PC-3 (cell line): ENCODE measurements around the gene ROGDI. TPM values are rescaled to one million over a fixed set of nuclear protein-coding genes. Genes with fewer than 3 reads are reported as not detected.

ENCODE experiments used
- ATAC-seq: fragments of 200-7000 bp; cut with Tn5 transposase; 2 replicates; pipeline ENCODE4 v1.9.1; 2020; ENCODE audit warnings: mild to moderate bottlenecking, moderate library complexity
- BruUV-seq: library from RNA; stranded (reverse); fragments of 400-500 nt; replicated peaks from 2 replicates; lab custom pipeline; 2021; lab: Mats Ljungman, UMichigan
- CTCF ChIA-PET: fragments of 300-600 bp; sonication (Branson Sonifier 250); formaldehyde crosslinking; loops from one replicate; lab custom pipeline; 2022; ENCODE audit warnings: antibody characterized with exemption; lab: Charles Lee
- POLR2A ChIA-PET: fragments of 300-600 bp; sonication (Branson Sonifier 250); formaldehyde crosslinking; loops from one replicate; lab custom pipeline; 2022; ENCODE audit warnings: antibody characterized with exemption; ENCODE audit not compliant: unreplicated experiment; lab: Charles Lee
- DNase-seq: peaks from one replicate; pipeline ENCODE4 v3.0.0-alpha.2; 2015
- H2AFZ ChIP-seq: fragments of 300-600 bp; sonication (generic); 2 replicates; pipeline ENCODE4 v1.6.0; 2016; ENCODE audit warnings: antibody characterized with exemption, low read length
- H3F3A ChIP-seq: fragments of 300-600 bp; sonication (generic); one replicate; pipeline ENCODE4 v1.6.0; 2017; ENCODE audit warnings: antibody characterized with exemption, low read length, control low read depth, mild to moderate bottlenecking; ENCODE audit not compliant: unreplicated experiment
- H3K27ac ChIP-seq: fragments of 300-600 bp; sonication (generic); 2 replicates; pipeline ENCODE4 v1.5.1; 2016; ENCODE audit warnings: mild to moderate bottlenecking, low read length
- H3K27me3 ChIP-seq: fragments of 300-600 bp; sonication (generic); 2 replicates; pipeline ENCODE4 v1.6.1; 2016; ENCODE audit warnings: low read length, mixed read lengths
- H3K36me3 ChIP-seq: fragments of 300-600 bp; sonication (generic); 2 replicates; pipeline ENCODE4 v1.6.1; 2016; ENCODE audit warnings: low read depth, mixed run types, low read length, mixed read lengths
- H3K4me1 ChIP-seq: fragments of 300-600 bp; sonication (generic); 2 replicates; pipeline ENCODE4 v1.5.1; 2016; ENCODE audit warnings: low read length; ENCODE audit not compliant: insufficient read depth
- H3K4me2 ChIP-seq: fragments of 300-600 bp; sonication (generic); 2 replicates; pipeline ENCODE4 v1.6.0; 2016; ENCODE audit warnings: low read length
- H3K4me3 ChIP-seq: fragments of 300-600 bp; sonication (generic); 2 replicates; pipeline ENCODE4 v1.5.1; 2016; ENCODE audit warnings: mild to moderate bottlenecking, low read length, mixed read lengths
- H3K79me2 ChIP-seq: fragments of 300-600 bp; sonication (generic); 2 replicates; pipeline ENCODE4 v1.6.1; 2017; ENCODE audit warnings: low read length, mixed read lengths
- H3K9ac ChIP-seq: fragments of 300-600 bp; sonication (generic); 2 replicates; pipeline ENCODE4 v1.6.0; 2016; ENCODE audit warnings: mild to moderate bottlenecking, low read length
- H3K9me2 ChIP-seq: fragments of 300-600 bp; sonication (generic); replicated peaks from 2 replicates; pipeline ENCODE4 v1.6.1; 2016; ENCODE audit warnings: mixed run types, low read length, mixed read lengths
- H3K9me3 ChIP-seq: fragments of 300-600 bp; sonication (generic); 2 replicates; pipeline ENCODE4 v1.6.1; 2016; ENCODE audit warnings: low read length, mixed read lengths
- H4K20me1 ChIP-seq: fragments of 300-600 bp; sonication (generic); 2 replicates; pipeline ENCODE4 v1.6.1; 2016; ENCODE audit warnings: low read length, mixed read lengths
- EZH2 ChIP-seq: fragments of 300-600 bp; sonication (generic); IDR thresholded peaks from one replicate; pipeline ENCODE4 v1.6.1; 2017; ENCODE audit warnings: antibody characterized with exemption, mild to moderate bottlenecking, low read length; ENCODE audit not compliant: unreplicated experiment
- EZH2phosphoT487 ChIP-seq: fragments of 300-600 bp; sonication (generic); IDR thresholded peaks from 2 replicates; pipeline ENCODE4 v1.6.1; 2018; ENCODE audit warnings: mild to moderate bottlenecking, antibody characterized with exemption, low read length, borderline replicate concordance
- intact Hi-C: fragments of 100-400 bp; cut with micrococcal nuclease; formaldehyde crosslinking; loops from 2 replicates; pipeline ENCODE4 v1.9.0; 2023
- total RNA-seq: library from RNA; depleted of rRNA; stranded (reverse); fragments of >200 nt; gene quantifications from 2 replicates; pipeline ENCODE4 v1.2.3, GENCODE V29; 2014
- TF ChIP-seq, protein P1 (sequence below): fragments of 300-600 bp; sonication (generic); conservative IDR thresholded peaks from 2 replicates; pipeline ENCODE4 v1.5.1; 2017; ENCODE audit warnings: antibody characterized with exemption, low read depth, mild to moderate bottlenecking, low read length

ROGDI gene
- total RNA-seq, 1 experiment from 2014 or later: 23.3 TPM

DNA sequence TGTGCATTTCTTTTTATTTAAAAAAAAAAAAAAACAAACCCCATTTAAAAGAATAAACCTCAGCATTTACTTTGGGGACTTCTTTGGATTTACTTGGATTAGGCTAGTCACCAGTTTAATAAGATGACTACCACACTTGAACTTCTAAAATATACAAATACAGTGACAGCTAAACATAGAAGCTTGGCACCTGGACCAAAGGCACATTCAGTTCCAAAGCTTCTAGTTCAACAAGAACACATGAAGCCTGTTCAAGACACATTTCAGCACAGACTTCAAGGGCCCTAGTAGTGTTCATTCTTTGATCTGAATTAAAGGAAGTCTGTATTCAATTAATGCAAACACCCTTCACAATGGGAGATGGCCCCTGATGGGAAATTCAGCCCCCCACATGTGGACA lies 11.6 kb upstream of the ROGDI start:
- no peaks in the 10 kb centered on the region for H3F3A ChIP-seq
- H2AFZ ChIP-seq: no peak overlapping the region
- no peaks in the 10 kb centered on the region for H3K79me2 ChIP-seq
- intact Hi-C loops: no loop called here
- no peak overlapping the region for H3K9ac ChIP-seq
- no peak overlapping the region for H3K4me3 ChIP-seq
- TF ChIP-seq EZH2 (no peak), EZH2phosphoT487 (no peak)
- TF ChIP-seq, protein P1, sequence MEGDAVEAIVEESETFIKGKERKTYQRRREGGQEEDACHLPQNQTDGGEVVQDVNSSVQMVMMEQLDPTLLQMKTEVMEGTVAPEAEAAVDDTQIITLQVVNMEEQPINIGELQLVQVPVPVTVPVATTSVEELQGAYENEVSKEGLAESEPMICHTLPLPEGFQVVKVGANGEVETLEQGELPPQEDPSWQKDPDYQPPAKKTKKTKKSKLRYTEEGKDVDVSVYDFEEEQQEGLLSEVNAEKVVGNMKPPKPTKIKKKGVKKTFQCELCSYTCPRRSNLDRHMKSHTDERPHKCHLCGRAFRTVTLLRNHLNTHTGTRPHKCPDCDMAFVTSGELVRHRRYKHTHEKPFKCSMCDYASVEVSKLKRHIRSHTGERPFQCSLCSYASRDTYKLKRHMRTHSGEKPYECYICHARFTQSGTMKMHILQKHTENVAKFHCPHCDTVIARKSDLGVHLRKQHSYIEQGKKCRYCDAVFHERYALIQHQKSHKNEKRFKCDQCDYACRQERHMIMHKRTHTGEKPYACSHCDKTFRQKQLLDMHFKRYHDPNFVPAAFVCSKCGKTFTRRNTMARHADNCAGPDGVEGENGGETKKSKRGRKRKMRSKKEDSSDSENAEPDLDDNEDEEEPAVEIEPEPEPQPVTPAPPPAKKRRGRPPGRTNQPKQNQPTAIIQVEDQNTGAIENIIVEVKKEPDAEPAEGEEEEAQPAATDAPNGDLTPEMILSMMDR: no peak
- ATAC-seq: no peak
- no peaks in the 10 kb centered on the region for H3K9me2 ChIP-seq
- H4K20me1 ChIP-seq: no peaks in the 10 kb centered on the region
- POLR2A ChIA-PET: no interaction called here
- H3K9me3 ChIP-seq: no peaks in the 10 kb centered on the region
- peaks cover 2% of the 10 kb centered on the region for H3K36me3 ChIP-seq
- H3K27ac ChIP-seq: no peak overlapping the region
- no peak for DNase-seq
- CTCF ChIA-PET: no interaction called here
- no peaks in the 10 kb centered on the region for H3K27me3 ChIP-seq
- no TSS peak for BruUV-seq
- no peak overlapping the region for H3K4me2 ChIP-seq
- H3K4me1 ChIP-seq: no peaks in the 10 kb centered on the region

DNA sequence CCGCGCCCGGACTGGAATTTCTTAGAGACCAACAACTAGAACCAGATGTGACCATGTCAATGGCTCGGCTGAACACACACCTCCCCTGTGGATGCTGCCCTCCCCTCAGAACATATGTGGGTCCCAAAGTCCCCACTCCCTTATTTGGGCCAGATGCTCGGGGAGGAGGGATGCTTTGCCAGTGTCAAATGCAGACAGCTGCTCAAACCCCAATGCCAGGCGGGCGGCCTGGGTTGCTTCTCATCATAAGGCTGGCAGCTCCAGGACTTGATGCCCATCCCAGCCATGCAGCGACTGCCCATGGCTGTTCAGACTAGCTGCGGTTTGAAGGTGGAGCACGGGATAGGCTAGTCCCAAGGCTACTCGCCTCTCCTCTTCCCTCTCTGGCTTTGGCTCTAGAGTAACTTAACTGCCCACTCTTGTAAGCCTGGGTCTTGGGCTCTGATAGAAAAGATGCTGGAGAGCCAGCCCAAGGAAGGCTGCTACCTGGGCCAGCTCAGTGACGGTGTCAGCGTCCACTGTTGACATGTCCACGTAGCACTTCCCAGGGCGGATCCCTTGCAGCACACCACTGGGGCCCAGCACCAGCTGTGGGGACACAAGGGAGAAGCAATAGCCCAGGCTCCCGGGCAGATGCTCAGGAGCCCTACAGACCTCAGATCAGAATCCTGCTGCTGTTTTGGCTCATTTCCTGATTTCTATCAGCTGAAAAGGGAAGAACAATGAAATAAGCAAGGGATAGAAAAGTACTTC lies 11.0 kb upstream of the ROGDI start:
- Histone ChIP-seq H2AFZ (no peak overlapping the region), H3F3A (no peaks in the 10 kb centered on the region), H3K9me3 (no peaks in the 10 kb centered on the region), H3K36me3 (peaks cover 2% of the 10 kb centered on the region), H3K4me1 (no peaks in the 10 kb centered on the region), H3K9me2 (no peaks in the 10 kb centered on the region), H3K27ac (no peak overlapping the region), H4K20me1 (no peaks in the 10 kb centered on the region), H3K79me2 (no peaks in the 10 kb centered on the region), H3K4me2 (no peak overlapping the region), H3K4me3 (no peak overlapping the region), H3K27me3 (no peaks in the 10 kb centered on the region), H3K9ac (no peak overlapping the region)
- DNase-seq (no peak), ATAC-seq (no peak)
- intact Hi-C loops: no loop called here
- CTCF ChIA-PET: no interaction called here
- no TSS peak for BruUV-seq
- TF ChIP-seq EZH2phosphoT487 (no peak), EZH2 (no peak)
- TF ChIP-seq, protein P1: no peak
- POLR2A ChIA-PET: no interaction called here

DNA sequence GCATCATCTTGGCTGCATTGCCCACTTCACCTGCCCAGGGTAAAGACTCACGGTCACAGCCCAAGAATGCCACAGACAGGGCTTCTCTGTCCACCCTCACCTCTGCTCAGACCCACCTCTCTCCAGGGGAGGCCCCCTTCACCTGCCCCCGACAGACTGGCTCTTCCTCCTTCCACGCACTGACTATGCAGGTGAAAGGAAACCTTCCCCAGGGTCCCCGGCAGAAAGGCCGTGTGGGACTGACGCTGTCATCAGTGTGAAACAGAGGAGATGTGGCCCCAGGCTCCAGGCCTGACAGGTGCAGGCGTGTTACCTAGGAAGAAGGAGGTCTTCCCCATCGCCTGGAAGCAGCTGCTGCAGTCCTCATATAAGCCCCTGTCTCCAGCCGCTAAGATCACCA lies 9.3 kb upstream of the ROGDI start:
- H3K36me3 ChIP-seq: peaks cover 4% of the 10 kb centered on the region
- intact Hi-C loops: no loop called here

More for the DNA sequence above, 9.3 kb upstream of the ROGDI start:
- no peaks in the 10 kb centered on the region for H4K20me1 ChIP-seq
- no peaks in the 10 kb centered on the region for H3K79me2 ChIP-seq
- H3K4me1 ChIP-seq: no peaks in the 10 kb centered on the region
- H3K4me3 ChIP-seq: no peak overlapping the region
- no peaks in the 10 kb centered on the region for H3K9me2 ChIP-seq
- POLR2A ChIA-PET: no interaction called here
- no peaks in the 10 kb centered on the region for H3K27me3 ChIP-seq
- H3K4me2 ChIP-seq: no peak overlapping the region
- no peak for ATAC-seq
- no peak overlapping the region for H2AFZ ChIP-seq
- no peak overlapping the region for H3K27ac ChIP-seq
- TF ChIP-seq, protein P1: no peak
- TF ChIP-seq EZH2phosphoT487 (no peak), EZH2 (no peak)
- CTCF ChIA-PET: no interaction called here
- H3K9ac ChIP-seq: no peak overlapping the region
- no peaks in the 10 kb centered on the region for H3F3A ChIP-seq
- DNase-seq: no peak
- no TSS peak for BruUV-seq
- H3K9me3 ChIP-seq: no peaks in the 10 kb centered on the region
